Ishikawa (cell line): ENCODE data around the gene BDH1.

Source experiments
- CEBPB ChIP-seq: IDR thresholded peaks from 2 replicates; pipeline ENCODE4 v1.6.1; 2012
- CREB1 ChIP-seq: IDR thresholded peaks from 2 replicates; pipeline ENCODE4 v1.6.1; 2012; ENCODE audit warnings: low read depth
- EGR1 ChIP-seq: IDR thresholded peaks from 2 replicates; pipeline ENCODE4 v1.6.1; 2012
- EP300 ChIP-seq: IDR thresholded peaks from 2 replicates; pipeline ENCODE4 v1.6.1; 2012; ENCODE audit warnings: borderline replicate concordance
- FOXM1 ChIP-seq: IDR thresholded peaks from 2 replicates; pipeline ENCODE4 v1.6.1; 2012; ENCODE audit warnings: low read depth, borderline replicate concordance
- NFIC ChIP-seq: IDR thresholded peaks from 2 replicates; pipeline ENCODE4 v1.6.1; 2012
- RAD21 ChIP-seq: IDR thresholded peaks from 2 replicates; pipeline ENCODE4 v1.6.1; 2012; ENCODE audit warnings: low read depth
- TAF1 ChIP-seq: IDR thresholded peaks from 2 replicates; pipeline ENCODE4 v1.6.1; 2012; ENCODE audit warnings: low read depth, mild to moderate bottlenecking
- TCF12 ChIP-seq: IDR thresholded peaks from 2 replicates; pipeline ENCODE4 v1.6.1; 2012; ENCODE audit warnings: low read depth
- TEAD4 ChIP-seq: IDR thresholded peaks from 2 replicates; pipeline ENCODE4 v1.6.1; 2012
- YY1 ChIP-seq: IDR thresholded peaks from 2 replicates; pipeline ENCODE4 v1.6.1; 2012; ENCODE audit warnings: low read depth
- ZBTB7A ChIP-seq: IDR thresholded peaks from 2 replicates; pipeline ENCODE4 v1.6.1; 2012; ENCODE audit warnings: low read depth
- TF ChIP-seq, protein P1 (sequence below): IDR thresholded peaks from 2 replicates; pipeline ENCODE4 v1.6.1; 2012
- TF ChIP-seq, protein P2 (sequence below): IDR thresholded peaks from 2 replicates; pipeline ENCODE4 v1.6.1; 2012
- TF ChIP-seq, protein P3 (sequence below): IDR thresholded peaks from 2 replicates; pipeline ENCODE4 v1.6.1; 2012; ENCODE audit warnings: low read depth, mild to moderate bottlenecking

The BDH1 gene

DNA sequence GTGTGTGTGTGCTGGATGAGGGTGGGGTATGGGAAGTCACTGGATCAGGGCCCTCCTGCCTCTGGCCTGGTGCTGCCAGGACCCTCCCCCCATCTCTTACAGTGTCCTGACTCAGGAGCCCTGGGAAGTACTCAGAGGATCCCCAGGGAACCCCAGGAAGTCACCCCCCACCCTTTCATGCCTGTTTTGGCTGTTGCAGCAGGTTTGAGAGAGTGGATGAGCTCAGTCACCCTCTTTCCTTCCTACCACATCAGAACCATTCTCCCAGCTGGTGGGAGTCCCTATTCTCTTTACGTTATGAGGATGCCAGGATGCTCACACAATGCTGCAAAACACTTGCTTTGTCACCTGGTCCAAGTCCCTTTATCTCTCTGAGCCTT is 59.0 kb downstream of the BDH1 start:
- TF ChIP-seq YY1 (no peak), EP300 (no peak), FOXM1 (no peak), CREB1 (no peak)
- TF ChIP-seq, protein P1, sequence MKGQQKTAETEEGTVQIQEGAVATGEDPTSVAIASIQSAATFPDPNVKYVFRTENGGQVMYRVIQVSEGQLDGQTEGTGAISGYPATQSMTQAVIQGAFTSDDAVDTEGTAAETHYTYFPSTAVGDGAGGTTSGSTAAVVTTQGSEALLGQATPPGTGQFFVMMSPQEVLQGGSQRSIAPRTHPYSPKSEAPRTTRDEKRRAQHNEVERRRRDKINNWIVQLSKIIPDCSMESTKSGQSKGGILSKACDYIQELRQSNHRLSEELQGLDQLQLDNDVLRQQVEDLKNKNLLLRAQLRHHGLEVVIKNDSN, result no peak
- TF ChIP-seq, protein P2, sequence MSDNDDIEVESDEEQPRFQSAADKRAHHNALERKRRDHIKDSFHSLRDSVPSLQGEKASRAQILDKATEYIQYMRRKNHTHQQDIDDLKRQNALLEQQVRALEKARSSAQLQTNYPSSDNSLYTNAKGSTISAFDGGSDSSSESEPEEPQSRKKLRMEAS, result no peak

DNA sequence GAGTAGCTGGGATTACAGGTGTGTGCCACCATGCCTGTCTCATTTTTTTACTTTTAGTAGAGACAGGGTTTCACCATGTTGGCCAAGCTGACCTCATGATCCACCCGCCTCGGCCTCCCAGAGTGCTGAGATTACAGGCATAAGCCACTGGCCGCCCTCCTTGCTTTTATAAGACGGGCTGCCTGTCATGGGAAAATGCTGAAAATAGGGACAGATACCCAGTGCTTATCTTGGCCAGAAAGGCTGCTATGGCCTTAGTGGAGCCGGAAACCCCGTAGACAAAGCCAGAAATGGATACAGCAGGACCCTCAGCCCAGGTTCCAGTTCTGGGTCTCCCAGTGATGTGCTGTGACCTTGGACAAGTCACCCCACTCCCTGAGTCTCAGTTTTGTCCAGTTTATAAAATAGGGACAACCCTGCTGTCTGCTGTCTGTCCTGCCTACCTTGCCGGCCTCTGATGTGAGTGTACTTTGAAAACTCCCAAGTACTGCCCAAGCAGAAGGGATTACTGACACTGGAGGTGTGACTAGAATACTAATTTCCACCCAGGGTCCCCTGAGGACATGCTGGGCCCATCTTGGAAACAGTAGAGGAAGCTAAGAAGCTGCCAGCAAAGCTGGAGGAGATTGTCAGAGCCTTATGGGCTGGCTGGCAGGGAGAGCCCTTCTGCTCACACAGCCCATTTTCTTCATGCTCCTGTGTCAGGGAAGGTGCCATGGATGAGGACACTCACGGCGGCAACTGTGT is 59.6 kb downstream of the BDH1 start:
- TF ChIP-seq, protein P1, result no peak
- TF ChIP-seq RAD21, result no peak
- no peak for TF ChIP-seq NFIC
- TF ChIP-seq, protein P2, result no peak
- TF ChIP-seq FOXM1, result no peak
- TF ChIP-seq EP300, result no peak
- TF ChIP-seq TAF1, result no peak
- TF ChIP-seq ZBTB7A, result no peak

DNA sequence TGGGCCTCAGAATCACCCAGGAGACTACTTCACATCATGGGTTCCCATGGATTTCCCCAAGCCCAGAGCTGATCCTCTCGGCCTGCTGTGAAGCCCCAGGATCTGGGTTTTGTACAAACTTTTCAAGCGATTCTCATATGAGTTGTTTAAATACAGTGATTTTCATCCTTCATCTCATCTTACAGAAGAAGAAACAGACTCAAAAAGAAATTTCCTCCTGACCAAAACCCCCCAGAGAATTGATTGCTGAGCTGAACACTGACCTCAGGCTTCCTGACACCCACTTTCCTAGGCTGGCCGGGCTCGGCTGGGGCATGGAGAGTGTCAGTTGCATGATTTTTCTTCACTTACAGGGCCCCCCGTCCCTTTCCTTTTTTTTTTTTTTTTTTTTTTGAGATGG is 60.3 kb downstream of the BDH1 start:
- TF ChIP-seq YY1, result no peak
- no peak for TF ChIP-seq CREB1
- no peak for TF ChIP-seq CEBPB
- no peak for TF ChIP-seq RAD21
- no peak for TF ChIP-seq NFIC
- TF ChIP-seq, protein P3, sequence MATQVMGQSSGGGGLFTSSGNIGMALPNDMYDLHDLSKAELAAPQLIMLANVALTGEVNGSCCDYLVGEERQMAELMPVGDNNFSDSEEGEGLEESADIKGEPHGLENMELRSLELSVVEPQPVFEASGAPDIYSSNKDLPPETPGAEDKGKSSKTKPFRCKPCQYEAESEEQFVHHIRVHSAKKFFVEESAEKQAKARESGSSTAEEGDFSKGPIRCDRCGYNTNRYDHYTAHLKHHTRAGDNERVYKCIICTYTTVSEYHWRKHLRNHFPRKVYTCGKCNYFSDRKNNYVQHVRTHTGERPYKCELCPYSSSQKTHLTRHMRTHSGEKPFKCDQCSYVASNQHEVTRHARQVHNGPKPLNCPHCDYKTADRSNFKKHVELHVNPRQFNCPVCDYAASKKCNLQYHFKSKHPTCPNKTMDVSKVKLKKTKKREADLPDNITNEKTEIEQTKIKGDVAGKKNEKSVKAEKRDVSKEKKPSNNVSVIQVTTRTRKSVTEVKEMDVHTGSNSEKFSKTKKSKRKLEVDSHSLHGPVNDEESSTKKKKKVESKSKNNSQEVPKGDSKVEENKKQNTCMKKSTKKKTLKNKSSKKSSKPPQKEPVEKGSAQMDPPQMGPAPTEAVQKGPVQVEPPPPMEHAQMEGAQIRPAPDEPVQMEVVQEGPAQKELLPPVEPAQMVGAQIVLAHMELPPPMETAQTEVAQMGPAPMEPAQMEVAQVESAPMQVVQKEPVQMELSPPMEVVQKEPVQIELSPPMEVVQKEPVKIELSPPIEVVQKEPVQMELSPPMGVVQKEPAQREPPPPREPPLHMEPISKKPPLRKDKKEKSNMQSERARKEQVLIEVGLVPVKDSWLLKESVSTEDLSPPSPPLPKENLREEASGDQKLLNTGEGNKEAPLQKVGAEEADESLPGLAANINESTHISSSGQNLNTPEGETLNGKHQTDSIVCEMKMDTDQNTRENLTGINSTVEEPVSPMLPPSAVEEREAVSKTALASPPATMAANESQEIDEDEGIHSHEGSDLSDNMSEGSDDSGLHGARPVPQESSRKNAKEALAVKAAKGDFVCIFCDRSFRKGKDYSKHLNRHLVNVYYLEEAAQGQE, result no peak
- no peak for TF ChIP-seq TCF12
- TF ChIP-seq, protein P2, result no peak
- no peak for TF ChIP-seq TEAD4
- no peak for TF ChIP-seq ZBTB7A
- TF ChIP-seq, protein P1, result no peak
- no peak for TF ChIP-seq FOXM1

DNA sequence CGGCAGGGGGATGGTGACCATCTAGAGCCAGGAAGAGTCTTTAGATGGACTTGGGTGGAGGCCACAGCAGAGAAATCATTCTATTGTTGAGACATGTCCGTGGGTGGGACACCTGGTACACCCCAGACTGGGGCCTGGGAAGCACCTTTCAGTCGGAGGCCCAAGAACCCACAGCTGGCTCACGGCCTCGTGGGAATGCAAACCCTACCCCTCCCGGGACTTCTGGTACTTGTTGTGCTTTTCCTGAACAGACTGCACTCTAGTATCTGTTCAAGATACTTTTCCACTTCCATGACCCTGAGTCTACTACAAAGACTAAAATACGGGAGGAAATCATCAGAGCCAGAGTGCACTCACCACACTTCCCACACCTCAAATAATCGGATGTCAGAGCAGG is 60.7 kb downstream of the BDH1 start:
- no peak for TF ChIP-seq EP300

DNA sequence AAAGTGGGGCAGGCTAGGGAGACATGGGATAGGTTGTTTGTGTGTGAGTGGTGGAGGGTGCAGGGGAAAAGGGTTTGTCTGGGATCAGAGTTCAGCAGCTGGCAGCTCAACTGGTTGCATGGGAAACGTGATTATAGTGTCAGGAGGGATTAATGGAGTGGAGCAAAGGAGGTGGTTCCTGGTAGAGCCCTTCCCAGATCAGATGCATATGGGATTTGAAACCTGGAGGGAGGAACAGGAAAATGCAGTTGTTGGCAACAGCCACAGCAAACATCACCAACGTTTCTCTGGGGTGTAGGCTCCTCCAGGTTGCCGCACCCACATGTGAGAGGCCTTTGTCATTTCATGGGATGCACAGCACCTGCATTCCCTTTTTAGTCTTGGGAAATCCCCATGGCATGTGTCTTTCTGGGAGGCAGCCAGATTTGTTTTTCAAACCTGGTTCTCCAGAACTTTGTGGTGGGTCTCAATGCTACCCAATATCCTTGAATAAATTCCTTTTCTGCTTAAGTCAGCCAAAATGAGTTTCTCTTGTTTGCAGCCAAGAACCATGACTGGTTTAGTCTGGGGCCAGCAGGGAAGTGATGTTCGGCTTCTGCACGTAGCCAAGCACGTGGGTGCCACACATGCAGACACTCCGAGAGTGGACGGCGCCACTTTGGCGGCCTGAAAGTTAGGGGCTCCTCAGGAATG is 61.3 kb downstream of the BDH1 start:
- no peak for TF ChIP-seq FOXM1
- TF ChIP-seq ZBTB7A, result no peak
- TF ChIP-seq CREB1, result no peak
- TF ChIP-seq, protein P2, result no peak

DNA sequence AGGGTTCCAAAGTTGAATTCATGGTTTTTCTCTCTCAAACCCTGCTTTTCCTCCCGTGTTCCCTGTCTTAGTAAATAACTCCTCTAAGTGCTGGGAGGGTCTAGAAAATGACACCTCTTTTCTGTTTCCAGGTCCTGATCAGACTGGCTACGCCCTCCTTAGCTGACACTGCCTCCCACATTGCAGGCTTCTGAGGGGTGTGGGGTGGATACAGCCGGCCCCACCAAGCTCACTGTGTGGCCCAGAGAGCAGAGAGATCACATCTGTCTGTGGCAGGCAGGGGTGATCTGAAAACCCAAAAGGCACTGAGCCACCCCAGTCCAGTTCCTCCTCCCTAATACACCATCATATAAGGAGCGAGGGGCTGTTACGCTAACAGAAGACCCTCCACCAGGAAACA is 62.7 kb downstream of the BDH1 start:
- TF ChIP-seq RAD21 (no peak), TAF1 (no peak), ZBTB7A (no peak), TEAD4 (no peak), TCF12 (no peak), EGR1 (no peak), EP300 (no peak), CEBPB (no peak), NFIC (no peak), FOXM1 (no peak), YY1 (no peak), CREB1 (no peak)
- TF ChIP-seq, protein P1, result no peak
- TF ChIP-seq, protein P3, result no peak
- TF ChIP-seq, protein P2, result no peak
